ENCODE data around the gene MRPL42.

GRCh38 chr12:93483151-93483807, 16.0 kb downstream of the MRPL42 start:
- TF ChIP-seq CTCF (IDR thresholded peaks at IDR 0.05), result no peak
- no peak for TF ChIP-seq POLR2AphosphoS5 (IDR thresholded peaks at IDR 0.05)
- no peak for TF ChIP-seq POLR2A (IDR thresholded peaks at IDR 0.05; ENCODE audit: low read depth)
- no peak for TF ChIP-seq EP300 (IDR thresholded peaks at IDR 0.05)

Measured in esophagus muscularis mucosa (tissue), 4 donors.